Activated T-helper 1 cell treated with anti-CD3 and anti-CD28 coated beads, Interleukin-12 subunit alpha, Interleukin-12 subunit beta, Interleukin-2, Interleukin-4 antibody, amounts not matched to agents 30 ng/mL and 10 ng/mL and 1 ng/mL, durations not matched to agents 14 hours and 24 hours and 36 hours (primary cell): Measurements from ENCODE around the gene CCNB1IP1. TPM values are rescaled to one million over a fixed set of nuclear protein-coding genes. Genes with fewer than 3 reads are reported as not detected.
A peak's percentile ranks its signal among the peaks of the same experiment; 100 is the strongest.
"Not testable (repeated sequence)": the region's sequence is repeated elsewhere in the genome, so short reads cannot be mapped to it uniquely, and the experiment has no call there.

Experiments used
- DNase-seq: peaks from one replicate; pipeline ENCODE4 v3.0.0; 2021; ENCODE audit warnings: low spot score
- H3K27ac Mint-ChIP-seq: one replicate; pipeline ENCODE4 v1.8.0; 2021; ENCODE audit warnings: mild to moderate bottlenecking, mixed read lengths
- H3K27me3 Mint-ChIP-seq: one replicate; pipeline ENCODE4 v1.8.0; 2022; ENCODE audit warnings: mild to moderate bottlenecking, moderate library complexity, mixed read lengths; ENCODE audit not compliant: insufficient read depth
- H3K36me3 Mint-ChIP-seq: one replicate; pipeline ENCODE4 v1.8.0; 2021; ENCODE audit warnings: low read depth, mixed read lengths
- H3K4me1 Mint-ChIP-seq: one replicate; pipeline ENCODE4 v1.8.0; 2021; ENCODE audit warnings: low read depth, mixed read lengths
- H3K4me3 Mint-ChIP-seq: one replicate; pipeline ENCODE4 v1.8.0; 2021; ENCODE audit warnings: mild to moderate bottlenecking, moderate library complexity, mixed read lengths
- H3K9me3 Mint-ChIP-seq: one replicate; pipeline ENCODE4 v1.8.0; 2021; ENCODE audit warnings: mixed read lengths
- intact Hi-C: fragments of 100-400 bp; cut with micrococcal nuclease; formaldehyde crosslinking; loops from one replicate; pipeline ENCODE4 v1.15.1; 2024
- total RNA-seq: library from RNA; stranded (reverse); gene quantifications from 2 replicates; pipeline ENCODE4 v1.2.3, GENCODE V29; 2022

Gene CCNB1IP1
- total RNA-seq = 61.2 and 72.5 TPM in 2 replicates

GRCh38 chr14:20332788-20333493 is at the start of gene CCNB1IP1:
CCNB1IP1 (minus strand) TSS chr14:20333279; CDS start chr14:20316523, 16,756 bp downstream.
- peaks cover 5% of the 10 kb centered on the region for H3K27me3 Mint-ChIP-seq
- peak within 1 kb of the TSS; percentile 91 for H3K27ac Mint-ChIP-seq
- H3K36me3 Mint-ChIP-seq = peaks cover 17% of the 10 kb centered on the region
- peak within 1 kb of the TSS; percentile 98 for H3K4me3 Mint-ChIP-seq
- H3K4me1 Mint-ChIP-seq = peaks cover 59% of the 10 kb centered on the region
- no peaks in the 10 kb centered on the region for H3K9me3 Mint-ChIP-seq
- intact Hi-C loops = loop anchor here (1.0 to 10.0 kb wide), 6 partner anchors 10 to 642 kb away; partner anchors contain the start of genes PARP2, PIP4P1 and TEP1
- DNase-seq = peak; percentile 62

GRCh38 chr14:20382526-20382925 is 49.4 kb upstream of the CCNB1IP1 start:
- Mint-ChIP-seq H3K4me3 (no peak overlapping the region), H3K4me1 (no peaks in the 10 kb centered on the region), H3K36me3 (peaks cover 51% of the 10 kb centered on the region), H3K27me3 (no peaks in the 10 kb centered on the region), H3K27ac (no peak overlapping the region), H3K9me3 (no peaks in the 10 kb centered on the region)
- intact Hi-C loops = no loop called here
- no peak for DNase-seq

GRCh38 chr14:20381341-20381740 is 48.3 kb upstream of the CCNB1IP1 start:
- no peaks in the 10 kb centered on the region for H3K27me3 Mint-ChIP-seq
- intact Hi-C loops = no loop called here
- no peak overlapping the region for H3K4me3 Mint-ChIP-seq
- H3K9me3 Mint-ChIP-seq = no peaks in the 10 kb centered on the region
- DNase-seq = no peak
- no peak overlapping the region for H3K27ac Mint-ChIP-seq
- H3K4me1 Mint-ChIP-seq = no peaks in the 10 kb centered on the region
- peaks cover 57% of the 10 kb centered on the region for H3K36me3 Mint-ChIP-seq

- intact Hi-C loops = no loop called here
- Mint-ChIP-seq H3K27ac (no peak overlapping the region), H3K36me3 (peaks cover 54% of the 10 kb centered on the region), H3K4me3 (no peak overlapping the region), H3K4me1 (no peaks in the 10 kb centered on the region), H3K27me3 (no peaks in the 10 kb centered on the region), H3K9me3 (no peaks in the 10 kb centered on the region)
- DNase-seq = no peak
Observed at GRCh38 chr14:20380681-20381080, 47.6 kb upstream of the CCNB1IP1 start.

GRCh38 chr14:20379743-20380142 is 46.7 kb upstream of the CCNB1IP1 start:
- no peak overlapping the region for H3K4me3 Mint-ChIP-seq
- H3K36me3 Mint-ChIP-seq = peaks cover 58% of the 10 kb centered on the region
- no peak for DNase-seq
- intact Hi-C loops = no loop called here
- no peak overlapping the region for H3K27ac Mint-ChIP-seq
- no peaks in the 10 kb centered on the region for H3K9me3 Mint-ChIP-seq
- H3K27me3 Mint-ChIP-seq = no peaks in the 10 kb centered on the region
- H3K4me1 Mint-ChIP-seq = no peaks in the 10 kb centered on the region

- H3K4me3 Mint-ChIP-seq = no peak overlapping the region
- intact Hi-C loops = no loop called here
- peaks cover 53% of the 10 kb centered on the region for H3K36me3 Mint-ChIP-seq
- no peaks in the 10 kb centered on the region for H3K27me3 Mint-ChIP-seq
- no peaks in the 10 kb centered on the region for H3K9me3 Mint-ChIP-seq
- H3K4me1 Mint-ChIP-seq = no peaks in the 10 kb centered on the region
- DNase-seq = no peak
- H3K27ac Mint-ChIP-seq = no peak overlapping the region
Observed at GRCh38 chr14:20377171-20377570, 44.1 kb upstream of the CCNB1IP1 start.

GRCh38 chr14:20376071-20376588 is 43.1 kb upstream of the CCNB1IP1 start:
- no peak overlapping the region for H3K27ac Mint-ChIP-seq
- DNase-seq = no peak
- no peaks in the 10 kb centered on the region for H3K4me1 Mint-ChIP-seq
- H3K27me3 Mint-ChIP-seq = no peaks in the 10 kb centered on the region
- peaks cover 60% of the 10 kb centered on the region for H3K36me3 Mint-ChIP-seq
- intact Hi-C loops = no loop called here
- H3K4me3 Mint-ChIP-seq = no peak overlapping the region
- H3K9me3 Mint-ChIP-seq = no peaks in the 10 kb centered on the region

- no peaks in the 10 kb centered on the region for H3K9me3 Mint-ChIP-seq
- no peak for DNase-seq
- H3K4me3 Mint-ChIP-seq = no peak overlapping the region
- H3K36me3 Mint-ChIP-seq = peaks cover 57% of the 10 kb centered on the region
- H3K4me1 Mint-ChIP-seq = no peaks in the 10 kb centered on the region
- peak overlapping the region; percentile 13 for H3K27ac Mint-ChIP-seq
- intact Hi-C loops = no loop called here
- H3K27me3 Mint-ChIP-seq = no peaks in the 10 kb centered on the region
Observed at GRCh38 chr14:20375471-20375870, 42.4 kb upstream of the CCNB1IP1 start.

- intact Hi-C loops = no loop called here
- peaks cover 61% of the 10 kb centered on the region for H3K36me3 Mint-ChIP-seq
- H3K27me3 Mint-ChIP-seq = no peaks in the 10 kb centered on the region
- H3K9me3 Mint-ChIP-seq = no peaks in the 10 kb centered on the region
- H3K4me1 Mint-ChIP-seq = peaks cover 3% of the 10 kb centered on the region
- no peak overlapping the region for H3K4me3 Mint-ChIP-seq
- DNase-seq = no peak
- H3K27ac Mint-ChIP-seq = no peak overlapping the region
Observed at GRCh38 chr14:20372796-20373195, 39.7 kb upstream of the CCNB1IP1 start.

- no peak for DNase-seq
- Mint-ChIP-seq H3K36me3 (peaks cover 42% of the 10 kb centered on the region), H3K27me3 (no peaks in the 10 kb centered on the region), H3K27ac (peak overlapping the region; percentile 15), H3K4me3 (no peak overlapping the region), H3K9me3 (no peaks in the 10 kb centered on the region), H3K4me1 (peaks cover 10% of the 10 kb centered on the region)
- intact Hi-C loops = no loop called here
Observed at GRCh38 chr14:20365928-20366327, 32.8 kb upstream of the CCNB1IP1 start.

GRCh38 chr14:20358474-20358873 is 25.4 kb upstream of the CCNB1IP1 start:
- Mint-ChIP-seq H3K27ac (peak overlapping the region; percentile 64), H3K36me3 (peaks cover 50% of the 10 kb centered on the region)
- H3K4me1 Mint-ChIP-seq, H3K27me3 Mint-ChIP-seq, DNase-seq, H3K4me3 Mint-ChIP-seq, H3K9me3 Mint-ChIP-seq, intact Hi-C loops: not testable (repeated sequence)

GRCh38 chr14:20356422-20356821 is 23.3 kb upstream of the CCNB1IP1 start:
- intact Hi-C loops = no loop called here
- no peaks in the 10 kb centered on the region for H3K27me3 Mint-ChIP-seq
- DNase-seq = no peak
- H3K9me3 Mint-ChIP-seq = no peaks in the 10 kb centered on the region
- no peaks in the 10 kb centered on the region for H3K4me1 Mint-ChIP-seq
- H3K4me3 Mint-ChIP-seq = no peak overlapping the region
- no peak overlapping the region for H3K27ac Mint-ChIP-seq
- peaks cover 52% of the 10 kb centered on the region for H3K36me3 Mint-ChIP-seq

- Mint-ChIP-seq H3K4me1 (peaks cover 6% of the 10 kb centered on the region), H3K27me3 (no peaks in the 10 kb centered on the region), H3K36me3 (peaks cover 37% of the 10 kb centered on the region), H3K27ac (no peak overlapping the region), H3K9me3 (no peaks in the 10 kb centered on the region), H3K4me3 (no peak overlapping the region)
- DNase-seq = no peak
- intact Hi-C loops = no loop called here
Observed at GRCh38 chr14:20350860-20351259, 17.8 kb upstream of the CCNB1IP1 start.
